GM12874 (cell line): Measurements from ENCODE around the gene SPRY2.

Experiments used
- TF ChIP-seq, protein P1 (sequence below): IDR thresholded peaks from 2 replicates; pipeline ENCODE4 v1.5.1; 2011; ENCODE audit warnings: low read depth, mild to moderate bottlenecking, control low read depth, low read length, moderate library complexity; ENCODE audit not compliant: insufficient read depth

The SPRY2 gene

DNA sequence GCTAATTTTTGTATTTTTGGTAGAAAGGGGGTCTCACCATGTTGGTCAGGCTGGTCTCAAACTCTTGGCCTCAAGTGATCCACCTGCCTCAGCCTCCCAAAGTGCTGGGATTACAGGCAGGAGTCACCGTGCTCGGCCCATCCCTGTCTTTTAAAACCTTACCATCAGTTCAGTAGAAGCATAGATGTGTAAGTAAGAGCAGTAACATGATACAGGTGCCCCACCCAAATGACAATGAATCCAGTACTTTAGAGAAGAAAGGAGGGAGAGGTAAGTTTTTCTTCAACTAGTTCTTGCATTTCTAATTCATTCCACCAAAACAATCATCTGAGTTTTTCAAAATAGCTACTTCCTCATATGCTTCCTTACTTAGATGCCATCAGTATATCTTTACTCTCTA is 21.9 kb downstream of the SPRY2 start:
- TF ChIP-seq, protein P1, sequence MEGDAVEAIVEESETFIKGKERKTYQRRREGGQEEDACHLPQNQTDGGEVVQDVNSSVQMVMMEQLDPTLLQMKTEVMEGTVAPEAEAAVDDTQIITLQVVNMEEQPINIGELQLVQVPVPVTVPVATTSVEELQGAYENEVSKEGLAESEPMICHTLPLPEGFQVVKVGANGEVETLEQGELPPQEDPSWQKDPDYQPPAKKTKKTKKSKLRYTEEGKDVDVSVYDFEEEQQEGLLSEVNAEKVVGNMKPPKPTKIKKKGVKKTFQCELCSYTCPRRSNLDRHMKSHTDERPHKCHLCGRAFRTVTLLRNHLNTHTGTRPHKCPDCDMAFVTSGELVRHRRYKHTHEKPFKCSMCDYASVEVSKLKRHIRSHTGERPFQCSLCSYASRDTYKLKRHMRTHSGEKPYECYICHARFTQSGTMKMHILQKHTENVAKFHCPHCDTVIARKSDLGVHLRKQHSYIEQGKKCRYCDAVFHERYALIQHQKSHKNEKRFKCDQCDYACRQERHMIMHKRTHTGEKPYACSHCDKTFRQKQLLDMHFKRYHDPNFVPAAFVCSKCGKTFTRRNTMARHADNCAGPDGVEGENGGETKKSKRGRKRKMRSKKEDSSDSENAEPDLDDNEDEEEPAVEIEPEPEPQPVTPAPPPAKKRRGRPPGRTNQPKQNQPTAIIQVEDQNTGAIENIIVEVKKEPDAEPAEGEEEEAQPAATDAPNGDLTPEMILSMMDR = no peak

DNA sequence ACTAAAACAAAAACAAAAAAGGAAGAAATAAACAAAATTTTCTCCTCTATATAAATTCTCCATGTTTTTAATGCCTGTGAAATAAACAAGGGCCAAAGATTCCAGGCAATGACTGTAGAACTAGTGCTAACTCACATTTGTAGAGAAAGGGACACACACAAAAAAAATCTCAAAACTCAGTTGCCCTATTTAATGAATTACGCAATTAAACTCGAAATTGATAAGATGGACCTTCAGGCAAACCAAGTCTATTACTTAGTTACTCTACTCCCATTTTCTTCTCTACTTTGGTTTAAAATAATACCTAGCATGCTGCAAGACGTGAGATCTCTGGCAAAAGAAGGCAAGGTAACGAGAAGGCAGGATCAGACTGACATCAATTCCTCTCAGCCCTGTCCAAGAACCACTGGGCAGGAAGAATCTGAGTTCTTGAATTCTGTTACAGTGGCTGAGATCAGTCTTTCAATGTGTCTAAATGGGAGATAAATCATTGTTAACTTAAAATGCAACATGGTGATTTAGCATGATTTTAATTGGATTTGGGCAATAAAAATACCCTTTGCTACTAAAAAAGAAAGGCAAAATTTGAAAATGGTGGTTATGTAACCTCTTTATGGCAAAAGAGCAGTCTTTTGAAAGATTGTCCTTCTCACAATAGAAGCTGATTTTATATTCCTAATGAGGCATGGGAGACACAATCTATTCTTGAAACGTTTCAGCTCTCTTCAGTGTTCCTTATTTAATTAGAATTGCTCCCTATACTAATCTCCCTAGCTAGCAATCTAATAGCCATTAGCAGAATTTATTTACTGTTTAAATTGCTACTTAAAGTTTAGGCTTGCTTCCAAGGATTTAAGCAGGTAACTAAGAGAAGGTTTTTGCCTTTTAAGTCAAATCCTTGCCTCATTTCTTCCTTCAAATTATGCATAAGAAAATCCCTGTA is 25.9 kb downstream of the SPRY2 start:
- TF ChIP-seq, protein P1 = no peak

DNA sequence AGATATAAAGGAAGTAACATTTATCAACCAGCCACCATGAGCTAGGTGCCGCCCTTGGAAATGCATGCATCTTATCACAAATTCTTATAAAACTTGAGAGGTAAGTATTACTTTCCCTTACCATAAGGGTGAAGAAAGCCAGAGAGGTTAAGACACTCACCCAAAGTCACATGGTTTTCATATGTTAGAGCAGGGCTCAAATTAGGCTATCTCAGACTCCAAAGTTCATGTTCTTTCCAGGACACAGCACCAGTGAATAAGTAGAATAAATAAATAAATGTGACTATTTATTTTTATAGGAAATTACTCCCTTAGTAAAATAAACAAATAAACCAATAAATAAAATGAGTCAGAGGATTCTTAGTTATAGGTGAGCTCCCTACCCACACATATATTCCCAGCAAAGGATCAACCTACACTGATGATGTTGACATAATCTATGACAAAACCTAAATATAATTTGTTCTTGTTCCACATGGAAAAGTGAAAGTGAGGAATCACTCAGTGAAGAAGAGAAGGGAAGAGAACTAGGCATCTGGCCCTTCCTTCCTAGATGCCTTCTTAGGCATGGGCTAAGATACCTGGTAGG is 27.2 kb downstream of the SPRY2 start:
- TF ChIP-seq, protein P1 = no peak

DNA sequence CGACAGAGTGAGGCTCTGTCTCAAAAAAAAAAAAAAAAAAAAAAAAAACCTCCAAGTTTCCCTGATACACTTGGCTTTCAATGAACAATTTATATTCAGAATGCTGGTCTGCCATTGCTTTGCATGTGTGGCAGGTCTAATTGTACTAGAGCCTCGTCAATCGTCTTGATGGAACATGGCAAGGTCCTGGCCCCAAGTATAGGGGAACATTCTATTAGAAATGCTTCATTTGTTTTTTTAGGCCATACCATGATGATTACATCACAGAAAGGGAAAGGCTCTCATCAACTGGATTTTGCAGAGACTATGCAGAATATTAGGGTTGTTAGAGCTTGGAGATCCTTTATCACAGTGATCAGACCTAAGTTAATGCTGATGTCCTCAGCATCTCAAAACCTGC is 28.0 kb downstream of the SPRY2 start:
- TF ChIP-seq, protein P1 = no peak

DNA sequence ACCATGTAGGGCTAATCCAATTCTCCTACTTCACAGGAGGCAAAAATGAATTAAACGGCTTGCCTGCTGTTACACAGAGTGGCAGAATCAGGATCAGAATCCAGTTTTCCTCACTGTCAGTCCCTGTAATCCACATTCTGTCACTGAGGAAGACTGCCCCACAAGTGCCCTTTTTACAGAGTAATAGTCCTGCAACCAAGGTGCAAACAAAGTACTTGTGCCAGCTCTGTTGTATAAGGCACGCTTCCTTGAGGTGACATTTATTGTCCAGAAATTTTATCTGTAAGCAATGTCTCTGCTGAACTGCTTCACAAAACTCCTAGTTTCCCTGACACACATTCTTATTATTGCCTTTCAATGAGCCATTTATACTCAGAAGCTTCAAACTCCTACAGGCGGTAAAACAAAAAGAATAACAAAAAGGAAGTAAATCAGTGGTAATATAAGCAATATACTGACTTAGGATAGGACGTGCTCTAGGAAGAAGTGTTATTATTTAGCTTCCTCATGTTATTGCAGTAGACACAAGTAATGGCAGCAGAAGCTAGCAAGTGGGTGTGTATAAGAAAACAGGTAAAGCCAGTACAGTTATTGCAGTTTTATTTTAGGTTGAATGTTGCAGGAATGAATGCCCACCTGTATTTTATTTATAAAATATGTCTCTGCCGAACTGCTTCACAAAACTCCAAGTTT is 28.8 kb downstream of the SPRY2 start:
- TF ChIP-seq, protein P1 = no peak

DNA sequence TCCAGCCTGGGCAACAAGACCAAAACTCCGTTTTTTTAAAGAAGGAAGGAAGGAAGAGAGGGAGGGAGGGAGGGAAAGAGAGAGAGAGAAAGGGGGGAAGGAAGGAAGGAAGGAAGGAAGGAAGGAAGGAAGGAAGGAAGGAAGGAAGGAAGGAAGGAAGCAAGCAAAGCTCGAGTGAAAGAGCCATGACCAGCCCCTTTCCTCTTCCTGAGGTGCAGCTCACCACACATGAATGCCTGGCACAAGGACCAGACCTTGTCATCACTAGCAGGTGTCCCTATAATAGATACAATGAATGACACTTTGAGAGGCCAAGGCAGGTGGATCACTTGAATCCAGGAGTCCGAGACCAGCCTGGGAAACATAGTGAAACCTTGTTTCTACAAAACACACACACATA is 31.0 kb downstream of the SPRY2 start:
- TF ChIP-seq, protein P1 = no peak

DNA sequence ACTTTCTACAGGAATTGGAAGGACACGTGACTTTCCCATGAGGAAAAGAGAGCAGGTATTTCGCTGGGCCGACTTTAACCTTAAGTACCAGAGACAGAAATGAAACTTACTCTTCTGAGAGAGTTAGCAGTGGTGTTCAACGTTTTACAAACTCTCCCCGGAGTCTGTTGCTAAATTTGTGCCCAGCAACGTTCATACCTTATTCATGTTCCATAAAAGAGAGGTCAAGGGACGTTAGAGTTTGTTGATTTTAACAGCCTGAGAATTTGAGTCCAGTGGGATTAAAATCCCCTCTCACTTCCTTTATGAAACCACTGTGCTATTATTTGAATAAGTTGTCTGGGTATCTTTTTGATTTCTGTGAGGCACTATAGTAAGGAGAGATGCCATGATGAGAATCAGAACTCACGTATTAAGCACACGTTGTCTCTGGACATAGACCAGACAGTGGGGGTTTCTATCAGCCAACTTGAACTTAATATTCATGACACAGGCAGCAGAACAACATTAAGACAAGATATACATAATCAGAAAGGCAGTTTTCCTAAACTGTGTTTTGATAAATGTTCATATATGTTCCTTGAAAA is 33.4 kb downstream of the SPRY2 start:
- TF ChIP-seq, protein P1 = no peak
